DMS153 treated with DMSO at 0.1 percent for 48 hours (cell line): Measurements from ENCODE around the gene PPFIA1.

Experiments used
- DNase-seq: peaks from one replicate; lab custom pipeline; 2025; ENCODE audit not compliant: unreplicated experiment; lab: John Stamatoyannopoulos, UW

Gene PPFIA1

GRCh38 chr11:70429428-70429705, 158.9 kb downstream of the PPFIA1 start:
- no peak for DNase-seq

DNA sequence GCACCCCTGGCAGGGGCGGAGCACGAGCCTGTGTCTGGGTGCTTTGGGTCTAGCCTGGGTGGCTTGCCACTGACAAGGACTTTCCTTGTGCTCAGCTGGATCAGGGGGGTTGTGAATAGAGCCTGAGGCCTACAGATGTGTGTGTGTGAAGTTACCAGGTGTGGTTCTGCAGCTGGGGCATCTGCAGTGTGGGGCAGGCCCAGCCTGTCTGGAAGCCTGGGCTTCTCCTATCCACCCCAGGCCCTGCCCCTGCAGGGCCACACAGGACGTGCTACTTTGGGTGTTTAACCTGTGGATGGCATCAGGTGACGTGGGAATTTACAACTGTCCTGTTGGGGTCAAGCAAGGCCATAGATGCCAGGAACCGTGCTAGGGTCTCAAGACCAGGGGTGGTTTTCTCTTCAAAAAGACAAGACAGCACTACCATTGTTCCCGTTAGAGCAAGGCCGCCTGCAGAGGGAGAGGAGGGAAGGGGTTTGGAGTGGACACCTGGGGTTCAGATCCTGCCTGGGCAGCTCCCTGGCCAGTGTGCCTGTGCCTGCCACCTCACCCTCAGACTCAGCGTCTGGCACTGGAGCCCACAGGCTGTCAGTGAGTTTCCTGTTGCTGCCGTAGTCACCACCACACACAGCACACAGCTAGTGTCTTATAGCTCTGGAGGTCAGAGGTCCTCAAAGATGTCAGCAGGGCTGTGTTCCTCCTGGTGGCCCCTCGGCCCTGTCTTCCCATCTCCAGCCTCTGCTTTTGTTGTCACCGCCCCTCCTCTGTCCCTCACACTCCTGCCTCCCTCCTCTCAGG, 159.4 kb downstream of the PPFIA1 start:
- no peak for DNase-seq

DNA sequence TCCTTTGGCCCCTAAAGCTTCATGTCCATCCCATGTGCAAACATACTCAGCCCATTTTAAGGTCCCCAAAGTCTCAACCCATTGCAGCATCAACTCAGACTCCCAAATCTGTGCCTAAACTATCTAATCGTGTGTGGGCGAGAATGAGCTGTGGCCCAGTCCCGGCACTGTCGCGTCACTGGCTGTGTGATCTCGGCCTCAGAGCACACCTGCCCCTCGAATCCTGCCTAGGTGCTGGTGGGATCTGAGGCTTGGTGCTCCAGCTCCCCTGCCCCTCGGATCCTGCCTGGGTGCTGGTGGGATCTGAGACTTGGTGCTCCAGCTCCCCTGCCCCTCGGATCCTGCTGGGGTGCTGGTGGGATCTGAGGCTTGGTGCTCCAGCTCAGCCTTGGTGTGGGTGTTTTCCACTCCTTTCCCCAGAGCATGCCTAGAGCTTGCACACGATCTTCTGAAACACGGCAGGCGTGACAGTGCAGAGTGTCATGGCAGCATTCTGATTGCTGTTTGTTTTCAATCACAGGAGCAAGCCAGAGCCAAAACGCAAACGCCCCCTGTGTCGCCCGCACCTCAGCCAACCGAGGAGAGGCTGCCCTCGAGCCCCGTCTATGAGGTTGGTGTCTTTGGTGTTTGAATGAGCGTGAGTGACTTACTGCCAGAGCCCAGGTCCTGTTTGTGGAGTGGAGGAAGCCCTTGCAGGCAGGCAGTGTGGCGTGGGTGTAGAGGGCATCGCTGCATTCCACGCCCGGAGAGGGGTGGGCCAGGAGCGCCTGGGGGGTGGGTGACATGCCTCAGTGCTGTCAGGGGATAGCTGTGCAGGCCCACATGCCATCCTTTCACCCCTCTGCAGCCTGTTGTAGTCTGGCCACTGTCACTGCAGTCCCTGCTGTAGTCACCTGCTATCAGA, 160.4 kb downstream of the PPFIA1 start:
- no peak for DNase-seq

DNA sequence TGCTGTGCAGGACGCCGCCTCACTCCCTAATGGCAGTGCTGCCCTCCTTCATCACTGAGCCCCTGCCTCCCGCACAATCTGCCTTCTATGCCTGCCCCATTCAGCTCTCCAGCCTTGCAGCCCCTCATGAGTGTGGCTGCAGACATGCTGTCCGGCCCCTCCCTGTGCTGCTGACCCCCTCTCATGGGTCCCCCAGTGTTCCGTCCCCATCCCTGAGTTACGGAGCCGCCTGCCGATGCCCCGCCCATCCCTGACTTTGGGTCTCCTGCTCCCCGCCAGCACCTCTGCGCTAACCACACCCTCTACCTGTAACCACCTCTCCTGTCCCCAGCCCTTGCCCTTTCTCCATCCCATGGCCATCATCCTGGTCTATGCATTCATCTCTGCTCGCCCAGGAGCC, 161.1 kb downstream of the PPFIA1 start:
- DNase-seq, result no peak

DNA sequence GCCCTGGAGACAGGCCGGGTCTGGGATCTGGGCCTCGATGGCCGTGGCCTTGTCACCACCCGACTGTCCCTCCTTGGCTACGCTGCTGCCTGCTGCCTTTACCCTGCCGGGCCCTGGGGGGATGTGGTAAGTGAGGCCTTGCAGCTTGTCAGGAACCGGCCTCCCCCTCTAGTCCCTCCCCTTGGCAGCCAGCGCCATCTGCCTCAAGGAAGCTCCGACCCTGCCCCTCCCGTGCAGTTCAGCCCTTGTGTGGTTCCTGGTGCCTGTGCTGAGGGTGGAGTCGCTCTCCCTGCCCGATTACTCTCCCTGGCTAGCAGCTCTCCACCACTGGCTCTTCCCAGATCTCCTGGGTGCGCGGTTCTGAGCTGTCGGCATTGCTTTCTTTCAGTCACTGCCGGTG, 161.6 kb downstream of the PPFIA1 start:
- no peak for DNase-seq

DNA sequence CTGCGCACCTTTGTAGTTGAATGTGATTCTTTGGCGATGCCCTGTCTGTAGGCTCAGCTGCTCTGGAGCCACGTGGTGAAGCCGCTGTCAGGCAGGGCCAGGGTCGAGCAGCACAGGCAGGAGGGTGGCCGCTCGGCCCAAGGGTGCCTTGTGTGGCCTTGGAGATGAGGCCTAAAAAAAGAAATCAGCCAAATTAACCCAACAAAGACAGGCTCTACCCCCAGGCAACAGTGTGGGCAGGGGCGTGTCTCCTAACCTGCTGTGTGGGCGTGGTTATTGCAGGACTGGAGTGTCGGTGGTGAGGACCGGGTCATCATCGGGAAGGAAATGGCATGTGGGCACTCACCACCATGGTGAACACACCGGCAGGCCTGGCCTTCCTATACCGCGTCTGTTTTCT, 162.1 kb downstream of the PPFIA1 start:
- DNase-seq, result no peak

- DNase-seq, result no peak
Observed at GRCh38 chr11:70433038-70433437, 162.5 kb downstream of the PPFIA1 start.

GRCh38 chr11:70433526-70433925, 163.0 kb downstream of the PPFIA1 start:
- DNase-seq, result no peak
